Measurements from ENCODE around the gene NFIC.

- TF ChIP-seq EZH2 (IDR thresholded peaks at IDR 0.05) = no peak
- TF ChIP-seq, protein P1, sequence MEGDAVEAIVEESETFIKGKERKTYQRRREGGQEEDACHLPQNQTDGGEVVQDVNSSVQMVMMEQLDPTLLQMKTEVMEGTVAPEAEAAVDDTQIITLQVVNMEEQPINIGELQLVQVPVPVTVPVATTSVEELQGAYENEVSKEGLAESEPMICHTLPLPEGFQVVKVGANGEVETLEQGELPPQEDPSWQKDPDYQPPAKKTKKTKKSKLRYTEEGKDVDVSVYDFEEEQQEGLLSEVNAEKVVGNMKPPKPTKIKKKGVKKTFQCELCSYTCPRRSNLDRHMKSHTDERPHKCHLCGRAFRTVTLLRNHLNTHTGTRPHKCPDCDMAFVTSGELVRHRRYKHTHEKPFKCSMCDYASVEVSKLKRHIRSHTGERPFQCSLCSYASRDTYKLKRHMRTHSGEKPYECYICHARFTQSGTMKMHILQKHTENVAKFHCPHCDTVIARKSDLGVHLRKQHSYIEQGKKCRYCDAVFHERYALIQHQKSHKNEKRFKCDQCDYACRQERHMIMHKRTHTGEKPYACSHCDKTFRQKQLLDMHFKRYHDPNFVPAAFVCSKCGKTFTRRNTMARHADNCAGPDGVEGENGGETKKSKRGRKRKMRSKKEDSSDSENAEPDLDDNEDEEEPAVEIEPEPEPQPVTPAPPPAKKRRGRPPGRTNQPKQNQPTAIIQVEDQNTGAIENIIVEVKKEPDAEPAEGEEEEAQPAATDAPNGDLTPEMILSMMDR (IDR thresholded peaks at IDR 0.05) = no peak
Measured at GRCh38 chr19:3426433-3426832, 60.0 kb downstream of the NFIC start.

Measured in neural progenitor cell (in vitro differentiated cells).